Measurements from ENCODE around the gene RNASE11.
"Not testable (repeated sequence)": the region's sequence is repeated elsewhere in the genome, so short reads cannot be mapped to it uniquely, and the experiment has no call there.

- TF ChIP-seq CTCF (IDR thresholded peaks at IDR 0.05; ENCODE audit: borderline replicate concordance, extremely low read depth, low read length, poor library complexity, severe bottlenecking); EZH2 (IDR thresholded peaks at IDR 0.05; ENCODE audit: borderline replicate concordance, low read depth, low read length, severe bottlenecking): not testable (repeated sequence)
Observed at GRCh38 chr14:20569865-20570264, 17.9 kb downstream of the RNASE11 start.
